HFFc6 (cell line): Measurements from ENCODE around the gene CNTNAP5. TPM values are rescaled to one million over a fixed set of nuclear protein-coding genes. Genes with fewer than 3 reads are reported as not detected.
"Not testable (repeated sequence)": the region's sequence is repeated elsewhere in the genome, so short reads cannot be mapped to it uniquely, and the experiment has no call there.

Experiments
- DNase-seq: peaks from one replicate; pipeline ENCODE4 v3.0.0-alpha.2; 2018
- H3K27ac Mint-ChIP-seq: 2 replicates; pipeline ENCODE4 v1.8.0; 2020; ENCODE audit warnings: mild to moderate bottlenecking, mixed read lengths
- H3K27me3 Mint-ChIP-seq: 2 replicates; pipeline ENCODE4 v1.8.0; 2021; ENCODE audit warnings: mild to moderate bottlenecking, moderate library complexity, mixed read lengths; ENCODE audit not compliant: insufficient read depth
- H3K36me3 Mint-ChIP-seq: 2 replicates; pipeline ENCODE4 v1.8.0; 2021; ENCODE audit warnings: low read depth, mixed read lengths
- H3K4me1 Mint-ChIP-seq: 2 replicates; pipeline ENCODE4 v1.8.0; 2020; ENCODE audit warnings: low read depth, mixed read lengths
- H3K4me3 Mint-ChIP-seq: 2 replicates; pipeline ENCODE4 v1.8.0; 2020; ENCODE audit warnings: mild to moderate bottlenecking, moderate library complexity, mixed read lengths
- H3K9me3 Mint-ChIP-seq: 2 replicates; pipeline ENCODE4 v1.8.0; 2020; ENCODE audit warnings: mild to moderate bottlenecking, mixed read lengths
- total RNA-seq, 6 experiments: library from RNA; stranded (reverse); fragmentation: NEBNext Ultra II Directional; extraction: Animal tissue kit (Norgen Biotek cat#: 25700); gene quantifications; 2 replicates in 1 of 6; 3 replicates in 5 of 6; pipeline ENCODE4 v1.2.3, GENCODE V29; 2021
- TF ChIP-seq, protein P1 (sequence below): fragments of 200-600 bp; sonication (generic); IDR thresholded peaks from 2 replicates; pipeline ENCODE4 v1.5.0; 2021; ENCODE audit warnings: antibody characterized with exemption, mild to moderate bottlenecking

The CNTNAP5 gene
- total RNA-seq, 6 experiments from 2014 or later = not detected

DNA sequence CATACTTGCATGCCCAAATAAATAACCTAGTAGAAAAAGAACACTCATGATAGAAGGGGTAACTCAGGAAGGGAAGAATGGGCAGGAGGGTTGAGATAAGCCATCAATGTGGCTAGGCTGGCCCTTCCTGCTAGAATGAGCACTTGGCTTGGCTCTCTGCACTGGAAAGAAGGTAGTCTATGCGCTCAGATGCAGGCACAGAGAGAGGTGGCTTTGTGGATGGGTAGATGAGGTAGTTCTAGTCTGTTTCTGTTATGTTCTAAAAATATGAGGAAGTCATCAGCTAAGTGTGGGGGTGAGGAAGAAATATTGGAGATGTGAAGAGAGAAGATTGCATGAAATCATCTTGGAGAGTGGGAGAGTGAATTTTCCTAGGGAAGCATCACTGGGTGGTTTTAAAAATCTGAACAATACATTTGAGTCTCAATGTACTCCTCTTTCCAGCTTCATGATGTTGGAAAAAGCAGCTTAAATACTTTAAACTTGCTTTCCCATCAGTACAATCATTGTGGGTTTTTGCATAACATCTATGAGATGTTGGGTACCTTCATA, 357.1 kb downstream of the CNTNAP5 start:
- no peak for DNase-seq

DNA sequence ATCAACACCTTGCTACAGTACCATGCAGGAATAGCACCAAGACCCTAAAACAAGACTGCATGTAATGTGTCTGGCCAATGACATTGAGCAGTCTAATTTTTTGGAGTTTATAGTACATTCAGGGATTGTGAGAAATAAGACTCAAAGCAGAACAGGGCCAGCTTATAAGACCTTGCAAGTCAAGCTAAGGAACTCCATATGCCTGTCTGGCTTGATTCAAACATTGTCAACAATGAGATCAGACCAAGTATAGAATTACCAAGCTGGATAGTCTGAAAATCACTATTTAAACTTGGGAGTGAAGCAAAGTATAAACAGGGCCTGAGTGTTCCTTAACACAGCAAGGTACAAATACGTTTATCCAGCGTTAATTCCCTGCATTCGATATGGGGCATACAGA, 370.9 kb downstream of the CNTNAP5 start:
- DNase-seq = no peak
- Mint-ChIP-seq H3K27ac (no peak overlapping the region), H3K4me3 (no peak overlapping the region), H3K27me3 (no peaks in the 10 kb centered on the region), H3K9me3 (peaks cover 32% of the 10 kb centered on the region), H3K4me1 (no peaks in the 10 kb centered on the region), H3K36me3 (no peaks in the 10 kb centered on the region)
- TF ChIP-seq, protein P1, sequence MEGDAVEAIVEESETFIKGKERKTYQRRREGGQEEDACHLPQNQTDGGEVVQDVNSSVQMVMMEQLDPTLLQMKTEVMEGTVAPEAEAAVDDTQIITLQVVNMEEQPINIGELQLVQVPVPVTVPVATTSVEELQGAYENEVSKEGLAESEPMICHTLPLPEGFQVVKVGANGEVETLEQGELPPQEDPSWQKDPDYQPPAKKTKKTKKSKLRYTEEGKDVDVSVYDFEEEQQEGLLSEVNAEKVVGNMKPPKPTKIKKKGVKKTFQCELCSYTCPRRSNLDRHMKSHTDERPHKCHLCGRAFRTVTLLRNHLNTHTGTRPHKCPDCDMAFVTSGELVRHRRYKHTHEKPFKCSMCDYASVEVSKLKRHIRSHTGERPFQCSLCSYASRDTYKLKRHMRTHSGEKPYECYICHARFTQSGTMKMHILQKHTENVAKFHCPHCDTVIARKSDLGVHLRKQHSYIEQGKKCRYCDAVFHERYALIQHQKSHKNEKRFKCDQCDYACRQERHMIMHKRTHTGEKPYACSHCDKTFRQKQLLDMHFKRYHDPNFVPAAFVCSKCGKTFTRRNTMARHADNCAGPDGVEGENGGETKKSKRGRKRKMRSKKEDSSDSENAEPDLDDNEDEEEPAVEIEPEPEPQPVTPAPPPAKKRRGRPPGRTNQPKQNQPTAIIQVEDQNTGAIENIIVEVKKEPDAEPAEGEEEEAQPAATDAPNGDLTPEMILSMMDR = no peak

More for the DNA sequence above, 357.1 kb downstream of the CNTNAP5 start:
- Mint-ChIP-seq H3K4me1 (no peaks in the 10 kb centered on the region), H3K27me3 (no peaks in the 10 kb centered on the region), H3K36me3 (no peaks in the 10 kb centered on the region), H3K27ac (no peak overlapping the region), H3K9me3 (peaks cover 24% of the 10 kb centered on the region), H3K4me3 (no peak overlapping the region)
- TF ChIP-seq, protein P1 = no peak

DNA sequence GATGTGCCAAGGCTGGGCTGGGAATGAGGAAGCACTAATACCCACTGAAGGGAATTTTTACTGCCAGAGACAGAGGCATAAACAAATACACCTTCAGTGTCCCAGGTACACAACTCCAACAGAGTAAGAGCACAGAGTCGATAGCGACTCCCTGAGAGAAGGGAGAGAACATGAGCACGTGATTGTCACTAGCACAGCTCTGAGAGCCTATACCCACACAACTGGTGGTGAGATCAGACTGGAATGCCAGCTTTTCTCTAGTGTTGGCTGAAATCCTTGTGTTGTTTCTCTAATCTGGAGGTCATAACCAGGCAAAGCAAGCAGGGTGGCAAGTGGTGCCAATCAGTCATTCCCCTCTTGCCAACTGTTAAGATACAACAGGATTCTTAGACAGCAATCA, 377.2 kb downstream of the CNTNAP5 start:
- DNase-seq = no peak
- TF ChIP-seq, protein P1 = no peak
- Mint-ChIP-seq H3K27ac (no peak overlapping the region), H3K36me3 (no peaks in the 10 kb centered on the region), H3K4me1 (no peaks in the 10 kb centered on the region), H3K27me3 (no peaks in the 10 kb centered on the region), H3K4me3 (no peak overlapping the region), H3K9me3 (peaks cover 58% of the 10 kb centered on the region)

DNA sequence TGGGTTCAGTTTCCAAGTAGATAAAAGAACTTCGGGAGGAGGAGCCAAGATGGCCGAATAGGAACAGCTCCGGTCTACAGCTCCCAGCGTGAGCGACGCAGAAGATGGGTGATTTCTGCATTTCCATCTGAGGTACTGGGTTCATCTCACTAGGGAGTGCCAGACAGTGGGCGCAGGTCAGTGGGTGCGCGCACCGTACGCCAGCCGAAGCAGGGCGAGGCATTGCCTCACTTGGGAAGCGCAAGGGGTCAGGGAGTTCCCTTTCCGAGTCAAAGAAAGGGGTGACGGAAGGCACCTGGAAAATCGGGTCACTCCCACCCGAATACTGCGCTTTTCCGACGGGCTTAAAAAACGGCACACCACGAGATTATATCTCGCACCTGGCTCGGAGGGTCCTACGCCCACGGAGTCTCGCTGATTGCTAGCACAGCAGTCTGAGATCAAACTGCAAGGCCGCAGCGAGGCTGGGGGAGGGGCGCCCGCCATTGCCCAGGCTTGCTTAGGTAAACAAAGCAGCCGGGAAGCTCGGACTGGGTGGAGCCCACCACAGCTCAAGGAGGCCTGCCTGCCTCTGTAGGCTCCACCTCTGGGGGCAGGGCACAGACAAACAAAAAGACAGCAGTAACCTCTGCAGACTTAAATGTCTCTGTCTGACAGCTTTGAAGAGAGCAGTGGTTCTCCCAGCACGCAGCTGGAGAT, 382.9 kb downstream of the CNTNAP5 start:
- not testable (repeated sequence) for H3K4me3 Mint-ChIP-seq, H3K27me3 Mint-ChIP-seq, DNase-seq, H3K27ac Mint-ChIP-seq, H3K4me1 Mint-ChIP-seq, H3K36me3 Mint-ChIP-seq
- peaks cover 26% of the 10 kb centered on the region for H3K9me3 Mint-ChIP-seq

DNA sequence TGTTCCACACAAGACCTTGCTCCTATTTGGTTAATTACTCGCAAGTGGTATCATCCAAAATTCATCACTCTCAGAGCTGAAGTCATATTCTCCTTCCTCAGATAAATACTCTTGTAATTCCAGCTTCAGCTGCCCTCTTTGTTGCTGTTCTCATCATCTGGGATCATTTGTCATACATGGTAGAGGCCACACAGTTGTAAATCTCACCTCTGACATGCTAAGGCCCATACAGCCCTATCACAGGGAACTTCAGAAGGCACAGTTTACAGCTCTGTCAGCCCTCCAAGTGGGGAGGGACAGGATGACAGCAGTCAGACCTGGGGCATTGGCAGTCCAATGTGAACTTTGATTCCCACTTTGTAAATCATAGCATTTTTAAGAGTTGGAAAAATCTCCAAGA, 399.0 kb downstream of the CNTNAP5 start:
- TF ChIP-seq, protein P1 = no peak
- Mint-ChIP-seq H3K4me1 (no peaks in the 10 kb centered on the region), H3K4me3 (no peak overlapping the region), H3K9me3 (peaks cover 51% of the 10 kb centered on the region), H3K27me3 (no peaks in the 10 kb centered on the region; the same call in 1 of the 2 replicates), H3K36me3 (peaks cover 5% of the 10 kb centered on the region; the same call in 1 of the 2 replicates), H3K27ac (no peak overlapping the region)
- DNase-seq = no peak

DNA sequence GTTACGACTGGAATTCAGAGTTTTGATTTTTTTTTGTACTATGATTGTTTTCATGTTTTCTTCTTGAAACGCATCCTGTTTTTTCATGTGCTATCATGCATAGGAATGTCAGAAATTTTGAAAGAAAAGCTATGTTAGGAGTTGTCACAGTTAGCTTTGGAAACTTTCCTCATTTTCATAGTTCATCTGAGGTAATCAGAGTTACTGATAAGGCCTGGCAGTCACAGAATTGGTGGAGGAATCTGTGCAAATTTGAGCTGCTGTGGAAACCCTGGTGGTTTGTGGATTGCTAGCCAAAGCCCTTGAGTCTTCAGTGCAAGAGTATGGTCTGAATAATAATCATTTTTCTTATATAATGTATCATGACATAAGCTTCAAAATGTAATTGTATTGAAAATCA, 401.0 kb downstream of the CNTNAP5 start:
- H3K4me3 Mint-ChIP-seq = no peak overlapping the region
- no peaks in the 10 kb centered on the region for H3K4me1 Mint-ChIP-seq
- peaks cover 59% of the 10 kb centered on the region for H3K9me3 Mint-ChIP-seq
- TF ChIP-seq, protein P1 = no peak
- peaks cover 5% of the 10 kb centered on the region; the same call in 1 of the 2 replicates for H3K36me3 Mint-ChIP-seq
- no peak overlapping the region for H3K27ac Mint-ChIP-seq
- H3K27me3 Mint-ChIP-seq = no peaks in the 10 kb centered on the region; the same call in 1 of the 2 replicates
- DNase-seq = no peak
